HL-60 (cell line): Measurements from ENCODE around the gene SLC3A2.

ENCODE experiments used
- GABPA ChIP-seq: IDR thresholded peaks from 2 replicates; pipeline ENCODE4 v1.6.1; 2012; ENCODE audit warnings: low read depth
- POLR2AphosphoS5 ChIP-seq: IDR thresholded peaks from 2 replicates; pipeline ENCODE4 v1.6.1; 2012; ENCODE audit warnings: low read depth
- SPI1 ChIP-seq: IDR thresholded peaks from 2 replicates; pipeline ENCODE4 v1.6.1; 2012; ENCODE audit warnings: low read depth, mild to moderate bottlenecking, borderline replicate concordance
- TF ChIP-seq, protein P1 (sequence below): IDR thresholded peaks from one replicate; pipeline ENCODE4 v1.5.1; 2011; ENCODE audit warnings: low read length, control low read depth, inconsistent platforms; ENCODE audit not compliant: insufficient read depth
- TF ChIP-seq, protein P2 (sequence below): IDR thresholded peaks from 2 replicates; pipeline ENCODE4 v1.6.1; 2012; ENCODE audit warnings: low read depth; ENCODE audit not compliant: insufficient replicate concordance

DNA sequence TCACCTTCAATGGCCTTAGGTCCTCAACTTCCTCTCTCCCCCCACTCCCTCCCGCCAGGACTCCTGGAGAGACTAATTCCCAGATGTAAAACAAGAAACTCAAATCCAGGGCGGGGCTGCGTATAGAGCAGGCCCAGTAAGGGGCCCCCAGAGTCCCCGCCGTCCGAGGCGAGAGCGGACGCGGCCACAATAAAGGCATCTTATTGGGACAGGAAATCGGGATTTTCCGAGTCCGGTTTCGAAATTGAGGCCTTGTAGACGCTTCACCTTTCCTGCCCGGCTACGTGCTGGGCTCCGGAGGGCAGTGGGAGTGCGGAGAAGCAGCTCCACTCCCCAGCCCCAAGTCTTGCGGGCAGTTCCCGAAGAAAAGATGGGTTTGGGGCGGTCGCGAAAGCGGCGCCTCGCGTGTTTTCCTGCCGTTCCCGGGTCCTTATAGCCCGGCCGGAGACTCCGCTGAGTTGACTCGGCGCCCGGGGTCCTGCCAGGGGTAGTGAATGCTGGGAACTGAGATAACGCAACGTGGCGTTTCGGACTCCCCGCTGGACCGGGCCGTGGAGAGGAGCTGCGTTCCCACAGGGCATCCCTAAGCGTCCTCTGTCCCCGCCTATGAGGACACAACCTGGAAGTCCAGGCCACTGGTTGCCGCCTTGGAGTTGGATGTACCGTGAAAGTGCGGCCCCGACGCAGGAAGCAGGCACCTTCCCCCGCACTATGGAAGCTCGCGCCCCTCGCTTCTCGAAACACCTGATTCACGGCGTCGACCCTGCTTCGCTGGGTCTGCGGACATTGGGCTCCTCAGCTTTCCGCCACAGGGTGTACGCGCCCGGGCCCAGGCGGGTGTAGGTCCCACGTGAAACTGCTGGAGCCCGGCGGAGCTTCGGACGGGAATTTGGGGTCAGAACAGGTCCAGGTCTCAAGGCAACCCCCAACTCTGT, 45.3 kb downstream of the SLC3A2 start:
- TF ChIP-seq, protein P1, sequence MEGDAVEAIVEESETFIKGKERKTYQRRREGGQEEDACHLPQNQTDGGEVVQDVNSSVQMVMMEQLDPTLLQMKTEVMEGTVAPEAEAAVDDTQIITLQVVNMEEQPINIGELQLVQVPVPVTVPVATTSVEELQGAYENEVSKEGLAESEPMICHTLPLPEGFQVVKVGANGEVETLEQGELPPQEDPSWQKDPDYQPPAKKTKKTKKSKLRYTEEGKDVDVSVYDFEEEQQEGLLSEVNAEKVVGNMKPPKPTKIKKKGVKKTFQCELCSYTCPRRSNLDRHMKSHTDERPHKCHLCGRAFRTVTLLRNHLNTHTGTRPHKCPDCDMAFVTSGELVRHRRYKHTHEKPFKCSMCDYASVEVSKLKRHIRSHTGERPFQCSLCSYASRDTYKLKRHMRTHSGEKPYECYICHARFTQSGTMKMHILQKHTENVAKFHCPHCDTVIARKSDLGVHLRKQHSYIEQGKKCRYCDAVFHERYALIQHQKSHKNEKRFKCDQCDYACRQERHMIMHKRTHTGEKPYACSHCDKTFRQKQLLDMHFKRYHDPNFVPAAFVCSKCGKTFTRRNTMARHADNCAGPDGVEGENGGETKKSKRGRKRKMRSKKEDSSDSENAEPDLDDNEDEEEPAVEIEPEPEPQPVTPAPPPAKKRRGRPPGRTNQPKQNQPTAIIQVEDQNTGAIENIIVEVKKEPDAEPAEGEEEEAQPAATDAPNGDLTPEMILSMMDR, result no peak
- TF ChIP-seq POLR2AphosphoS5 (no peak), SPI1 (no peak), GABPA (no peak)
- TF ChIP-seq, protein P2, sequence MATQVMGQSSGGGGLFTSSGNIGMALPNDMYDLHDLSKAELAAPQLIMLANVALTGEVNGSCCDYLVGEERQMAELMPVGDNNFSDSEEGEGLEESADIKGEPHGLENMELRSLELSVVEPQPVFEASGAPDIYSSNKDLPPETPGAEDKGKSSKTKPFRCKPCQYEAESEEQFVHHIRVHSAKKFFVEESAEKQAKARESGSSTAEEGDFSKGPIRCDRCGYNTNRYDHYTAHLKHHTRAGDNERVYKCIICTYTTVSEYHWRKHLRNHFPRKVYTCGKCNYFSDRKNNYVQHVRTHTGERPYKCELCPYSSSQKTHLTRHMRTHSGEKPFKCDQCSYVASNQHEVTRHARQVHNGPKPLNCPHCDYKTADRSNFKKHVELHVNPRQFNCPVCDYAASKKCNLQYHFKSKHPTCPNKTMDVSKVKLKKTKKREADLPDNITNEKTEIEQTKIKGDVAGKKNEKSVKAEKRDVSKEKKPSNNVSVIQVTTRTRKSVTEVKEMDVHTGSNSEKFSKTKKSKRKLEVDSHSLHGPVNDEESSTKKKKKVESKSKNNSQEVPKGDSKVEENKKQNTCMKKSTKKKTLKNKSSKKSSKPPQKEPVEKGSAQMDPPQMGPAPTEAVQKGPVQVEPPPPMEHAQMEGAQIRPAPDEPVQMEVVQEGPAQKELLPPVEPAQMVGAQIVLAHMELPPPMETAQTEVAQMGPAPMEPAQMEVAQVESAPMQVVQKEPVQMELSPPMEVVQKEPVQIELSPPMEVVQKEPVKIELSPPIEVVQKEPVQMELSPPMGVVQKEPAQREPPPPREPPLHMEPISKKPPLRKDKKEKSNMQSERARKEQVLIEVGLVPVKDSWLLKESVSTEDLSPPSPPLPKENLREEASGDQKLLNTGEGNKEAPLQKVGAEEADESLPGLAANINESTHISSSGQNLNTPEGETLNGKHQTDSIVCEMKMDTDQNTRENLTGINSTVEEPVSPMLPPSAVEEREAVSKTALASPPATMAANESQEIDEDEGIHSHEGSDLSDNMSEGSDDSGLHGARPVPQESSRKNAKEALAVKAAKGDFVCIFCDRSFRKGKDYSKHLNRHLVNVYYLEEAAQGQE, result no peak
